H1 (cell line): ENCODE results near the gene SLC15A3. TPM values are rescaled to one million over a fixed set of nuclear protein-coding genes. Genes with fewer than 3 reads are reported as not detected.

ENCODE experiments used
- CTCF ChIA-PET: fragments of 300-600 bp; sonication (Branson Sonifier 250); formaldehyde crosslinking; loops from one replicate; lab custom pipeline; 2021; ENCODE audit not compliant: partially characterized antibody; lab: Charles Lee
- POLR2A ChIA-PET: fragments of 300-600 bp; sonication (Branson Sonifier 250); formaldehyde crosslinking; loops from one replicate; lab custom pipeline; 2021; ENCODE audit warnings: inconsistent platforms; ENCODE audit not compliant: partially characterized antibody; lab: Charles Lee
- DNase-seq, 2 experiments: peaks; one replicate each; pipeline versions ENCODE4 v3.0.0 to v3.0.0-alpha.2; 2010 to 2022; ENCODE audit warnings: low spot score in 2 of 2, low read depth in 1 of 2, mixed read lengths in 1 of 2
- FAIRE-seq: peaks from 2 replicates; lab custom pipeline; 2011; peaks lifted over from hg19 to GRCh38; lab: Jason Lieb, UNC
- H2AFZ ChIP-seq: 2 replicates; pipeline ENCODE4 v1.8.1; 2012; ENCODE audit warnings: low read length, inconsistent platforms
- H2AK5ac ChIP-seq: 2 replicates; pipeline ENCODE4 v1.6.1; 2013; ENCODE audit warnings: low read depth, low read length
- H2BK120ac ChIP-seq: replicated peaks from 2 replicates; pipeline ENCODE3; 2013; ENCODE audit warnings: low read depth, low read length, inconsistent platforms
- H2BK12ac ChIP-seq: 2 replicates; pipeline ENCODE4 v1.6.1; 2013; ENCODE audit warnings: low read depth, low read length
- H2BK15ac ChIP-seq: 2 replicates; pipeline ENCODE4 v1.6.1; 2013; ENCODE audit warnings: low read length
- H2BK20ac ChIP-seq: 2 replicates; pipeline ENCODE4 v1.6.1; 2013; ENCODE audit warnings: low read length
- H2BK5ac ChIP-seq: 2 replicates; pipeline ENCODE4 v1.6.1; 2013; ENCODE audit warnings: low read depth, low read length
- H3K14ac ChIP-seq: 2 replicates; pipeline ENCODE4 v1.6.1; 2013; ENCODE audit warnings: inconsistent platforms; ENCODE audit not compliant: insufficient read length
- H3K18ac ChIP-seq: 2 replicates; pipeline ENCODE4 v1.6.1; 2013; ENCODE audit warnings: low read length; ENCODE audit errors: extremely low read depth
- H3K23ac ChIP-seq: 2 replicates; pipeline ENCODE4 v1.6.1; 2013; ENCODE audit warnings: inconsistent platforms; ENCODE audit not compliant: insufficient read length
- H3K23me2 ChIP-seq: 2 replicates; pipeline ENCODE4 v1.6.1; 2013; ENCODE audit warnings: low read depth, low read length
- H3K27ac ChIP-seq: 2 replicates; pipeline ENCODE4 v1.6.1; 2011; ENCODE audit warnings: low read depth, low read length, inconsistent platforms
- H3K27me3 ChIP-seq, 4 experiments: replicated peaks in 1 of 4; 1 replicate in 1 of 4; 2 replicates in 3 of 4; pipeline versions ENCODE4 v1.6.1 to v1.8.1; 2011 to 2013; ENCODE audit warnings: low read length in 3 of 4, mild to moderate bottlenecking in 3 of 4, inconsistent platforms in 2 of 4, mixed read lengths in 2 of 4, moderate library complexity in 1 of 4; ENCODE audit not compliant: control insufficient read depth in 3 of 4, insufficient read depth in 3 of 4; ENCODE audit errors: extremely low read depth in 1 of 4
- H3K36me3 ChIP-seq, 4 experiments: 2 replicates each; pipeline versions ENCODE4 v1.6.1 to v1.8.1; 2011 to 2013; ENCODE audit warnings: mild to moderate bottlenecking in 4 of 4, low read length in 3 of 4, moderate library complexity in 2 of 4, control low read depth in 1 of 4, inconsistent platforms in 1 of 4; ENCODE audit not compliant: insufficient read depth in 4 of 4, control insufficient read depth in 2 of 4
- H3K4ac ChIP-seq: replicated peaks from 2 replicates; pipeline ENCODE3; 2013; ENCODE audit warnings: low read length, low read depth, mixed read lengths, inconsistent platforms; ENCODE audit not compliant: insufficient read length
- H3K4me1 ChIP-seq, 4 experiments: replicated peaks in 1 of 4; 1 replicate in 1 of 4; 2 replicates in 3 of 4; pipeline versions ENCODE4 v1.6.1 to v1.8.1; 2011 to 2013; ENCODE audit warnings: low read length in 3 of 4, inconsistent platforms in 2 of 4, mixed read lengths in 1 of 4; ENCODE audit not compliant: insufficient read depth in 4 of 4, control insufficient read depth in 3 of 4
- H3K4me2 ChIP-seq, 2 experiments: 2 replicates each; pipeline versions ENCODE4 v1.6.1 to v1.8.1; 2011 to 2013; ENCODE audit warnings: low read depth in 2 of 2, low read length in 2 of 2, control low read depth in 1 of 2, inconsistent platforms in 1 of 2, mild to moderate bottlenecking in 1 of 2; ENCODE audit not compliant: insufficient read depth in 1 of 2
- H3K4me3 ChIP-seq, 4 experiments: fragments of 200-600, 300-600 bp in 1 of 4; sonication (generic), shearing (Covaris generic), sonication (Bioruptor Twin) in 1 of 4; 2 replicates each; pipeline versions ENCODE4 v1.5.1 to v1.8.1; 2011 to 2016; ENCODE audit warnings: low read length in 4 of 4, low read depth in 3 of 4, control low read depth in 2 of 4, inconsistent platforms in 2 of 4, mild to moderate bottlenecking in 2 of 4, mixed read lengths in 1 of 4, moderate library complexity in 1 of 4; ENCODE audit not compliant: insufficient read depth in 2 of 4; ENCODE audit errors: extremely low read depth in 1 of 4
- H3K56ac ChIP-seq: replicated peaks from 2 replicates; pipeline ENCODE3; 2013; ENCODE audit warnings: low read depth, mild to moderate bottlenecking, mixed read lengths, low read length, inconsistent platforms; ENCODE audit not compliant: insufficient read length
- H3K79me1 ChIP-seq: 2 replicates; pipeline ENCODE4 v1.6.1; 2013; ENCODE audit warnings: low read depth, low read length, control low read depth
- H3K79me2 ChIP-seq, 2 experiments: 2 replicates each; pipeline versions ENCODE4 v1.6.1 to v1.8.1; 2012 to 2013; ENCODE audit warnings: low read length in 2 of 2, mild to moderate bottlenecking in 2 of 2, inconsistent platforms in 1 of 2; ENCODE audit not compliant: insufficient read depth in 2 of 2, control insufficient read depth in 1 of 2
- H3K9ac ChIP-seq, 4 experiments: replicated peaks in 1 of 4; 1 replicate in 1 of 4; 2 replicates in 3 of 4; pipeline versions ENCODE4 v1.6.1 to v1.8.1; 2011 to 2013; ENCODE audit warnings: low read depth in 3 of 4, low read length in 3 of 4, control low read depth in 2 of 4, mild to moderate bottlenecking in 2 of 4, moderate library complexity in 2 of 4, inconsistent platforms in 1 of 4; ENCODE audit errors: extremely low read depth in 1 of 4
- H3K9me3 ChIP-seq, 2 experiments: 2 replicates each; pipeline versions ENCODE4 v1.6.1 to v1.8.1; 2012 to 2013; ENCODE audit warnings: mild to moderate bottlenecking in 2 of 2, moderate library complexity in 2 of 2, control low read depth in 1 of 2, inconsistent platforms in 1 of 2, low read depth in 1 of 2, low read length in 1 of 2, mixed read lengths in 1 of 2; ENCODE audit not compliant: insufficient read depth in 2 of 2
- H4K20me1 ChIP-seq, 2 experiments: replicated peaks in 1 of 2; 2 replicates each; pipeline versions ENCODE3 to v1.8.1; 2011 to 2013; ENCODE audit warnings: inconsistent platforms in 2 of 2, low read length in 2 of 2, mild to moderate bottlenecking in 1 of 2; ENCODE audit not compliant: insufficient read depth in 2 of 2, control insufficient read depth in 1 of 2
- H4K5ac ChIP-seq: 2 replicates; pipeline ENCODE4 v1.6.1; 2013; ENCODE audit warnings: low read length, low read depth, mixed read lengths, inconsistent platforms; ENCODE audit not compliant: insufficient read length
- H4K8ac ChIP-seq: 2 replicates; pipeline ENCODE4 v1.8.0; 2013; ENCODE audit warnings: mild to moderate bottlenecking, moderate library complexity, low read length, inconsistent platforms; ENCODE audit not compliant: insufficient read depth; ENCODE audit errors: extremely low read depth
- H4K91ac ChIP-seq: replicated peaks from 2 replicates; pipeline ENCODE3; 2013; ENCODE audit warnings: low read length, mixed read lengths, inconsistent platforms; ENCODE audit not compliant: insufficient read length
- ASH2L ChIP-seq: fragments of 200-600, 300-600 bp; sonication (generic); IDR thresholded peaks from one replicate; pipeline ENCODE4 v1.7.1; 2017; ENCODE audit warnings: low read length
- BACH1 ChIP-seq: IDR thresholded peaks from 2 replicates; pipeline ENCODE4 v1.6.1; 2012; ENCODE audit warnings: low read length, improper control_type of control experiment
- BRCA1 ChIP-seq: IDR thresholded peaks from 2 replicates; pipeline ENCODE4 v1.6.1; 2012; ENCODE audit warnings: low read depth, low read length, improper control_type of control experiment
- CBX5 ChIP-seq: fragments of 300-800, 300-1000 bp; sonication (generic); IDR thresholded peaks from 2 replicates; pipeline ENCODE4 v1.7.1; 2016; ENCODE audit warnings: antibody characterized with exemption, low read length, low read depth
- CBX8 ChIP-seq: fragments of 300-800, 300-1000 bp; sonication (generic); IDR thresholded peaks from 2 replicates; pipeline ENCODE4 v1.7.1; 2016; ENCODE audit warnings: low read depth, low read length, borderline replicate concordance
- CREB1 ChIP-seq: IDR thresholded peaks from 2 replicates; pipeline ENCODE4 v1.6.1; 2012; ENCODE audit warnings: inconsistent platforms
- KDM5A ChIP-seq: fragments of 200-600 bp; IDR thresholded peaks from 2 replicates; pipeline ENCODE4 v1.7.1; 2012; ENCODE audit warnings: mild to moderate bottlenecking, low read length, inconsistent platforms, mixed read lengths
- RAD21 ChIP-seq, 2 experiments: IDR thresholded peaks in 1 of 2; conservative IDR thresholded peaks in 1 of 2; 2 replicates each; pipeline ENCODE4 v1.6.1; 2011; ENCODE audit warnings: low read depth in 2 of 2, low read length in 2 of 2, improper control_type of control experiment in 1 of 2, inconsistent platforms in 1 of 2, mild to moderate bottlenecking in 1 of 2, moderate library complexity in 1 of 2
- RXRA ChIP-seq: IDR thresholded peaks from 2 replicates; pipeline ENCODE4 v1.6.1; 2011; ENCODE audit warnings: low read depth, mild to moderate bottlenecking, low read length, moderate library complexity; ENCODE audit not compliant: insufficient read depth
- SAP30 ChIP-seq: fragments of 300-600 bp; sonication (generic); IDR thresholded peaks from 2 replicates; pipeline ENCODE4 v1.7.1; 2012; ENCODE audit warnings: low read length, moderate library complexity, mild to moderate bottlenecking, inconsistent platforms; ENCODE audit not compliant: insufficient read depth, insufficient replicate concordance
- TCF12 ChIP-seq: IDR thresholded peaks from 2 replicates; pipeline ENCODE4 v1.6.1; 2011; ENCODE audit warnings: low read depth, mild to moderate bottlenecking, low read length
- TEAD4 ChIP-seq: IDR thresholded peaks from 2 replicates; pipeline ENCODE4 v1.6.1; 2012; ENCODE audit warnings: low read depth, low read length, inconsistent platforms, mixed read lengths
- YY1 ChIP-seq: IDR thresholded peaks from 2 replicates; pipeline ENCODE4 v1.6.1; 2011; ENCODE audit warnings: low read depth, mild to moderate bottlenecking, low read length
- WGBS, 2 experiments: shearing (Covaris generic) in 1 of 2; methylation state at CpG; one replicate each; pipeline versions ENCODE4 v1.1.6 to v1.1.7; 2013 to 2015; ENCODE audit warnings: low lambda C conversion rate in 2 of 2, mixed read lengths in 2 of 2, inconsistent platforms in 1 of 2, low coverage in 1 of 2, missing lambda C conversion rate in 1 of 2; ENCODE audit not compliant: insufficient replicate concordance in 2 of 2, insufficient coverage in 1 of 2, insufficient read length in 1 of 2; ENCODE audit errors: extremely low coverage in 1 of 2, missing lambda C conversion rate in 1 of 2; 5-methylcytosine and 5-hydroxymethylcytosine counted together
- polyA plus RNA-seq, 7 experiments: library from polyadenylated mRNA; depleted of rRNA in 3 of 7; stranded (reverse) in 5 of 7; unstranded in 2 of 7; fragments of >200 nt in 5 of 7; fragments of 200-250 nt in 2 of 7; gene quantifications; 1 replicate in 5 of 7; 2 replicates in 1 of 7; 4 replicates in 1 of 7; pipeline versions ENCODE4 v1.2.1 to v1.2.3, GENCODE V29; 2011 to 2013; ENCODE audit warnings: missing spikeins in 2 of 7, mixed read lengths in 2 of 7
- total RNA-seq: library from RNA; stranded (reverse); fragmentation: NEBNext Ultra II Directional; extraction: Animal tissue kit (Norgen Biotek cat#: 25700); gene quantifications from 2 replicates; pipeline ENCODE4 v1.2.1, GENCODE V29; 2021
- TF ChIP-seq, protein P1 (sequence below): IDR thresholded peaks from 2 replicates; pipeline ENCODE4 v1.6.1; 2012; ENCODE audit warnings: inconsistent platforms

The SLC15A3 gene
- total and polyA plus RNA-seq, 2 of the 8 experiments (the other 6 are each of a cell fraction or from before 2014, with no cell fraction given) = 25.8 to 31.0 TPM

- DNase-seq (no peak), FAIRE-seq (no peak)
- Histone ChIP-seq H2AFZ (no peak overlapping the region), H4K5ac (no peak overlapping the region), H3K79me2 (no peaks in the 10 kb centered on the region), H3K4ac (no peak overlapping the region), H2AK5ac (no peak overlapping the region), H3K23ac (no peak overlapping the region), H4K8ac (no peak overlapping the region; the same call in 1 of the 2 replicates), H3K14ac (no peak overlapping the region), H3K18ac (no peak overlapping the region), H3K4me3 (no peak overlapping the region), H3K4me1 (peaks cover 0 to 3% (median 1%) of the 10 kb centered on the region in 4 experiments; a peak in 4 of 7 replicates), H4K91ac (no peak overlapping the region), H3K27me3 (no peaks in the 10 kb centered on the region), H2BK12ac (no peak overlapping the region), H3K79me1 (0 out of 2 replicates have a peak, but pooled peaks cover 2% of the 10 kb centered on the region), H2BK120ac (no peak overlapping the region), H4K20me1 (peaks cover 5 to 9% of the 10 kb centered on the region in 2 experiments), H2BK5ac (no peak overlapping the region), H3K9me3 (no peaks in the 10 kb centered on the region), H3K23me2 (no peaks in the 10 kb centered on the region), H2BK15ac (no peak overlapping the region), H3K4me2 (no peak overlapping the region), H3K36me3 (peaks cover 10 to 63% (median 27%) of the 10 kb centered on the region in 4 experiments; a peak in 7 of 8 replicates), H3K27ac (no peak overlapping the region), H3K9ac (no peak overlapping the region), H3K56ac (no peak overlapping the region), H2BK20ac (no peak overlapping the region)
- ChIA-PET POLR2A (interaction anchor here (0.8 to 2.1 kb wide), 3 partner anchors 9 to 18 kb away, joined by 4 to 5 read pairs (median 5); partner anchors contain the start of gene TMEM109), CTCF (interaction anchor here (0.8 to 1.6 kb wide), 5 partner anchors 9 to 37 kb away, joined by 3 to 4 read pairs (median 3); no protein-coding TSS in a partner anchor)
- TF ChIP-seq ASH2L (no peak), RAD21 (IDR thresholded peaks at IDR 0.05 in 1 of 2, conservative IDR thresholded peaks at IDR 0.05 in 1 of 2; ENCODE audit: low read depth in 2 of 2, low read length in 2 of 2) (no peak), CREB1 (no peak), YY1 (no peak), SAP30 (no peak), KDM5A (no peak), CBX5 (no peak), BRCA1 (no peak), TCF12 (no peak), RXRA (no peak), CBX8 (no peak), BACH1 (no peak), TEAD4 (no peak)
- TF ChIP-seq, protein P1, sequence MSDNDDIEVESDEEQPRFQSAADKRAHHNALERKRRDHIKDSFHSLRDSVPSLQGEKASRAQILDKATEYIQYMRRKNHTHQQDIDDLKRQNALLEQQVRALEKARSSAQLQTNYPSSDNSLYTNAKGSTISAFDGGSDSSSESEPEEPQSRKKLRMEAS = no peak
- WGBS, 2 experiments = 90% methylated on average over 9 of the region's 9 CpGs; no CpG with 5 or more reads in 1 of the 2 experiments
Observed at GRCh38 chr11:60931917-60932316, 20.1 kb downstream of the SLC15A3 start.
